Loucy (cell line): ENCODE data around the gene PLCG1.

Experiments used
- EZH2phosphoT487 ChIP-seq: fragments of 200-600 bp; IDR thresholded peaks from 2 replicates; pipeline ENCODE4 v1.6.1; 2018; ENCODE audit warnings: antibody characterized with exemption, mild to moderate bottlenecking, moderate library complexity, borderline replicate concordance
- TF ChIP-seq, protein P1 (sequence below): fragments of 200-600 bp; sonication (generic); conservative IDR thresholded peaks from 2 replicates; pipeline ENCODE4 v1.5.1; 2014; ENCODE audit warnings: mild to moderate bottlenecking, antibody characterized with exemption, low read length

- TF ChIP-seq, protein P1, sequence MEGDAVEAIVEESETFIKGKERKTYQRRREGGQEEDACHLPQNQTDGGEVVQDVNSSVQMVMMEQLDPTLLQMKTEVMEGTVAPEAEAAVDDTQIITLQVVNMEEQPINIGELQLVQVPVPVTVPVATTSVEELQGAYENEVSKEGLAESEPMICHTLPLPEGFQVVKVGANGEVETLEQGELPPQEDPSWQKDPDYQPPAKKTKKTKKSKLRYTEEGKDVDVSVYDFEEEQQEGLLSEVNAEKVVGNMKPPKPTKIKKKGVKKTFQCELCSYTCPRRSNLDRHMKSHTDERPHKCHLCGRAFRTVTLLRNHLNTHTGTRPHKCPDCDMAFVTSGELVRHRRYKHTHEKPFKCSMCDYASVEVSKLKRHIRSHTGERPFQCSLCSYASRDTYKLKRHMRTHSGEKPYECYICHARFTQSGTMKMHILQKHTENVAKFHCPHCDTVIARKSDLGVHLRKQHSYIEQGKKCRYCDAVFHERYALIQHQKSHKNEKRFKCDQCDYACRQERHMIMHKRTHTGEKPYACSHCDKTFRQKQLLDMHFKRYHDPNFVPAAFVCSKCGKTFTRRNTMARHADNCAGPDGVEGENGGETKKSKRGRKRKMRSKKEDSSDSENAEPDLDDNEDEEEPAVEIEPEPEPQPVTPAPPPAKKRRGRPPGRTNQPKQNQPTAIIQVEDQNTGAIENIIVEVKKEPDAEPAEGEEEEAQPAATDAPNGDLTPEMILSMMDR = no peak
- no peak for TF ChIP-seq EZH2phosphoT487
These were observed 89.1 kb downstream of the PLCG1 start for GRCh38 chr20:41226426-41226825.
